Lung (tissue), 12 donors: ENCODE results near the gene CAMK2D. TPM values are rescaled to one million over a fixed set of nuclear protein-coding genes. Genes with fewer than 3 reads are reported as not detected.
A peak's percentile ranks its signal among the peaks of the same experiment; 100 is the strongest.

Experiments
- ATAC-seq: fragments of 200-7000 bp; cut with Tn5 transposase; one replicate; pipeline ENCODE4 v1.9.1; 2020; ENCODE audit warnings: moderate number of reproducible peaks; ENCODE audit not compliant: insufficient read depth, low FRiP score
- DNase-seq, 3 donors: peaks; one replicate each; pipeline ENCODE4 v3.0.0-alpha.2; 2013 to 2017
- H3K27ac ChIP-seq, 2 donors: one replicate each; pipeline ENCODE4 v1.5.1; 2013; ENCODE audit warnings: mild to moderate bottlenecking in 2 of 2, moderate library complexity in 2 of 2, control low read depth in 1 of 2, inconsistent platforms in 1 of 2, low read depth in 1 of 2, low read length in 1 of 2
- H3K27me3 ChIP-seq, 3 donors: one replicate each; pipeline ENCODE4 v1.5.1; 2013; ENCODE audit warnings: low read length in 2 of 3; ENCODE audit not compliant: control insufficient read depth in 3 of 3, insufficient read depth in 3 of 3
- H3K36me3 ChIP-seq, 4 donors: one replicate each; pipeline ENCODE4 v1.5.1; 2013; ENCODE audit warnings: low read length in 4 of 4, mild to moderate bottlenecking in 1 of 4, moderate library complexity in 1 of 4; ENCODE audit not compliant: control insufficient read depth in 4 of 4, insufficient read depth in 4 of 4
- H3K4me1 ChIP-seq, 5 donors: one replicate each; pipeline ENCODE4 v1.5.1; 2013; ENCODE audit warnings: low read length in 5 of 5, mild to moderate bottlenecking in 2 of 5, moderate library complexity in 1 of 5; ENCODE audit not compliant: control insufficient read depth in 5 of 5, insufficient read depth in 5 of 5
- H3K4me3 ChIP-seq: one replicate; pipeline ENCODE4 v1.5.1; 2013; ENCODE audit warnings: mild to moderate bottlenecking, control low read depth, moderate library complexity
- H3K9ac ChIP-seq, 2 donors: one replicate each; pipeline ENCODE4 v1.5.1; 2013; ENCODE audit warnings: low read length in 2 of 2, control low read depth in 1 of 2; ENCODE audit not compliant: insufficient read depth in 1 of 2
- H3K9me3 ChIP-seq, 4 donors: one replicate each; pipeline ENCODE4 v1.5.1; 2013; ENCODE audit warnings: low read length in 3 of 4, mild to moderate bottlenecking in 1 of 4, moderate library complexity in 1 of 4; ENCODE audit not compliant: control insufficient read depth in 4 of 4, insufficient read depth in 3 of 4
- CTCF ChIP-seq: IDR thresholded peaks from 2 replicates; pipeline ENCODE4 v1.5.1; 2012; ENCODE audit warnings: mild to moderate bottlenecking; ENCODE audit errors: control extremely low read depth, extremely low read depth
- WGBS, 2 donors: extraction: QIAGEN DNeasy Blood & Tissue Kit; methylation state at CpG; one replicate each; pipeline ENCODE4 v1.1.7; 2013; 5-methylcytosine and 5-hydroxymethylcytosine counted together
- polyA plus RNA-seq, 2 donors: library from polyadenylated mRNA; stranded (reverse); fragments of 200-250 nt; gene quantifications; one replicate each; pipeline ENCODE4 v1.2.1, GENCODE V29; 2013
- total RNA-seq, 2 donors: library from RNA; depleted of rRNA in 1 of 2; stranded (reverse); fragments of >200 nt in 1 of 2; gene quantifications; one replicate each; pipeline ENCODE4 v1.2.1, GENCODE V29; 2014 to 2021
- donor health status: control.
- donor health status: control.
- donor health status: Bipolar disorder and iron deficiency.
- donor health status: healthy.
- donor health status: DM: yes; HTN: yes; CAD: no.

The CAMK2D gene
- total and polyA plus RNA-seq, 4 donors: 11.9 to 98.2 (median 36.6) TPM

- ATAC-seq: no peak
- TF ChIP-seq CTCF: no peak
- H3K27me3 ChIP-seq: no peaks in the 10 kb centered on the region
- no peak overlapping the region for H3K4me3 ChIP-seq
- DNase-seq: no peak
- H3K9me3 ChIP-seq: no peaks in the 10 kb centered on the region
- no peak overlapping the region for H3K27ac ChIP-seq
- H3K9ac ChIP-seq: no peak overlapping the region
- H3K36me3 ChIP-seq: peaks cover 1 to 9% (median 5%) of the 10 kb centered on the region in 4 donors
- no peaks in the 10 kb centered on the region for H3K4me1 ChIP-seq
Observed at GRCh38 chr4:113482325-113482724, 279.2 kb downstream of the CAMK2D start.

GRCh38 chr4:113481820-113482219, 279.7 kb downstream of the CAMK2D start:
- no peaks in the 10 kb centered on the region for H3K4me1 ChIP-seq
- H3K4me3 ChIP-seq: no peak overlapping the region
- ATAC-seq (no peak), DNase-seq (no peak)
- H3K27me3 ChIP-seq: no peaks in the 10 kb centered on the region
- H3K9me3 ChIP-seq: peaks cover 1 to 3% (median 2%) of the 10 kb centered on the region in 4 donors
- TF ChIP-seq CTCF: no peak
- H3K27ac ChIP-seq: peak overlapping the region in 1 of 2 donors; percentile 23
- peaks cover 1 to 13% (median 7%) of the 10 kb centered on the region in 4 donors for H3K36me3 ChIP-seq
- H3K9ac ChIP-seq: no peak overlapping the region

- H3K27ac ChIP-seq: no peak overlapping the region
- H3K4me1 ChIP-seq: no peaks in the 10 kb centered on the region
- H3K9me3 ChIP-seq: peaks cover 2 to 4% (median 3%) of the 10 kb centered on the region in 4 donors
- TF ChIP-seq CTCF: no peak
- DNase-seq (no peak), ATAC-seq (no peak)
- no peaks in the 10 kb centered on the region for H3K27me3 ChIP-seq
- WGBS, 2 donors: 93% methylated on average over 12 of the region's 12 CpGs
- H3K9ac ChIP-seq: no peak overlapping the region
- no peak overlapping the region for H3K4me3 ChIP-seq
- H3K36me3 ChIP-seq: peaks cover 1 to 10% (median 5%) of the 10 kb centered on the region in 4 donors
Observed at GRCh38 chr4:113480109-113480508, 281.4 kb downstream of the CAMK2D start.

- WGBS, 2 donors: 84 to 86% methylated on average over 2 of the region's 2 CpGs
- Histone ChIP-seq H3K27ac (no peak overlapping the region), H3K9ac (no peak overlapping the region), H3K4me3 (no peak overlapping the region), H3K36me3 (peaks cover 1 to 10% (median 5%) of the 10 kb centered on the region in 4 donors), H3K27me3 (no peaks in the 10 kb centered on the region), H3K9me3 (peaks cover 2 to 4% (median 3%) of the 10 kb centered on the region in 4 donors), H3K4me1 (peaks cover 0 to under 1% (median 0%) of the 10 kb centered on the region in 5 donors)
- no peak for ATAC-seq
- no peak for DNase-seq
- TF ChIP-seq CTCF: no peak
Observed at GRCh38 chr4:113478032-113478431, 283.5 kb downstream of the CAMK2D start.
